NB4 (cell line): ENCODE data around the gene SPRR2F.
"Not testable (repeated sequence)": the region's sequence is repeated elsewhere in the genome, so short reads cannot be mapped to it uniquely, and the experiment has no call there.

ENCODE experiments used
- DNase-seq: peaks from one replicate; pipeline ENCODE4 v3.0.0; 2010; ENCODE audit warnings: low read depth
- H3K4me3 ChIP-seq: one replicate; pipeline ENCODE4 v1.5.1; 2011; ENCODE audit warnings: mild to moderate bottlenecking, low read depth, low read length, moderate library complexity
- MYC ChIP-seq: IDR thresholded peaks from 2 replicates; pipeline ENCODE4 v1.6.1; 2011; ENCODE audit warnings: low read depth, low read length
- POLR2A ChIP-seq: IDR thresholded peaks from 2 replicates; pipeline ENCODE4 v1.6.1; 2011; ENCODE audit warnings: mild to moderate bottlenecking; ENCODE audit not compliant: insufficient read length; ENCODE audit errors: extremely low read depth
- TF ChIP-seq, protein P1 (sequence below): IDR thresholded peaks from one replicate; pipeline ENCODE4 v1.5.1; 2012; ENCODE audit warnings: low read depth, low read length
- TF ChIP-seq, protein P2 (sequence below): IDR thresholded peaks from 2 replicates; pipeline ENCODE4 v1.6.1; 2011; ENCODE audit warnings: low read depth, low read length

The SPRR2F gene

DNA sequence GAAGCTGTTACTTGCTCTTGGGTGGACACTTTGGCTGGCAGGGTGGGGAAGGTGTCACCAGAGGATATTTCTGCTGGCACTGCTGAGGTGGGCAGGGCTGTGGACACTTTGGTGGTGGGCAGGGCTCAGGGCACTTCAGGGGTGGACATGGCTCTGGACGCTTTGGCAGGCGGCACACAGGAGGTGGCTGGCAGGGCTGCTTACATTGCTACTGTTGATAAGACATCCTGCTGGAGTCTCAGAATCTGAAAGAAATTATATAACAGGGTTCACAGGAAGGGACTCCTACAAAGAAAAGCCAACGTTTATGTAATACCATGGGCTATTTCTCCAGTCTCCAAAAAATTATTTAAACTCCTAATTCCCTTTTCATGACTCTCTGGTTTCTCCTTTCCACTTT lies 27.2 kb upstream of the SPRR2F start:
- H3K4me3 ChIP-seq = no peak overlapping the region
- no peak for DNase-seq
- no peak for TF ChIP-seq MYC
- TF ChIP-seq, protein P1, sequence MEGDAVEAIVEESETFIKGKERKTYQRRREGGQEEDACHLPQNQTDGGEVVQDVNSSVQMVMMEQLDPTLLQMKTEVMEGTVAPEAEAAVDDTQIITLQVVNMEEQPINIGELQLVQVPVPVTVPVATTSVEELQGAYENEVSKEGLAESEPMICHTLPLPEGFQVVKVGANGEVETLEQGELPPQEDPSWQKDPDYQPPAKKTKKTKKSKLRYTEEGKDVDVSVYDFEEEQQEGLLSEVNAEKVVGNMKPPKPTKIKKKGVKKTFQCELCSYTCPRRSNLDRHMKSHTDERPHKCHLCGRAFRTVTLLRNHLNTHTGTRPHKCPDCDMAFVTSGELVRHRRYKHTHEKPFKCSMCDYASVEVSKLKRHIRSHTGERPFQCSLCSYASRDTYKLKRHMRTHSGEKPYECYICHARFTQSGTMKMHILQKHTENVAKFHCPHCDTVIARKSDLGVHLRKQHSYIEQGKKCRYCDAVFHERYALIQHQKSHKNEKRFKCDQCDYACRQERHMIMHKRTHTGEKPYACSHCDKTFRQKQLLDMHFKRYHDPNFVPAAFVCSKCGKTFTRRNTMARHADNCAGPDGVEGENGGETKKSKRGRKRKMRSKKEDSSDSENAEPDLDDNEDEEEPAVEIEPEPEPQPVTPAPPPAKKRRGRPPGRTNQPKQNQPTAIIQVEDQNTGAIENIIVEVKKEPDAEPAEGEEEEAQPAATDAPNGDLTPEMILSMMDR = no peak
- TF ChIP-seq POLR2A = no peak
- TF ChIP-seq, protein P2, sequence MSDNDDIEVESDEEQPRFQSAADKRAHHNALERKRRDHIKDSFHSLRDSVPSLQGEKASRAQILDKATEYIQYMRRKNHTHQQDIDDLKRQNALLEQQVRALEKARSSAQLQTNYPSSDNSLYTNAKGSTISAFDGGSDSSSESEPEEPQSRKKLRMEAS = no peak

DNA sequence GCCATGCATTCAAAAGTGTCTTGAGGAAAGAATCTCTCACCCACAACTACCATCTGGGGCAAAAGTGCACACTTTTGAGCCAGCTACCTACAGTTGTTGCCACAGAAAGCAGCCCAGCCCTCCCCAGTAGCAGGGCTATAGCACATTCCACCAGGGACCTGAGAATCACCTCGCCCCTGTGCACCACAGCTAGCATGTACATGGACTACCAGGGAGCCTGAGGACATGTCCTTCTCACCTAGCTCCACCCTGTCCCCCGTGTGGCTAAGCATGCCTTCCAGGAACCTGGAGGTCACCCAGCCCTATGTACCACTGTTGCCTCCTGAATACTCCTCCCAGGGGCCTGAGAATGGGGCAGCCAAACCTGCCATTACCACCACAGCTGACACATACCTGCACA lies 20.4 kb upstream of the SPRR2F start:
- no peak overlapping the region for H3K4me3 ChIP-seq
- DNase-seq = no peak
- TF ChIP-seq POLR2A = no peak
- no peak for TF ChIP-seq MYC
- TF ChIP-seq, protein P2 = no peak

DNA sequence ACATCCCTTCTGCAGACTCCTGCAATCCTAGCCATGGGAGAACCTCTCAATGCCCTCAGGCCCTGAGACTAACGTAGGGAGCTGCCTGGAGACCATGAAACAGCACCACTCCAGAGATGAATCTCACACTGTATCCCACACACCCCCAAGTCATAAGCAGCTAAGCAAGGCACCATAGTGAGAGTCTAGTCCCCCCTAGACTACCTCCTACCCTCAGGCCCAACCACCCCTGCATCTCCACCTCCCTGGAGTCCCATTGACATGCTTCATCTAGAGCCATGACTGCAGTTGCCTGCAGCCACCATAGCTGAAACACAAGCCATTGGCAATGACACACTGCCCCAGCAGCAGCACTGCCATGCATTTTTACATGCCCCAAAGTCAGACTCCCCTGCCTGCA lies 20.0 kb upstream of the SPRR2F start:
- no peak for DNase-seq
- no peak overlapping the region for H3K4me3 ChIP-seq
- TF ChIP-seq, protein P2 = no peak
- TF ChIP-seq MYC = no peak
- no peak for TF ChIP-seq POLR2A
- TF ChIP-seq, protein P1 = no peak

DNA sequence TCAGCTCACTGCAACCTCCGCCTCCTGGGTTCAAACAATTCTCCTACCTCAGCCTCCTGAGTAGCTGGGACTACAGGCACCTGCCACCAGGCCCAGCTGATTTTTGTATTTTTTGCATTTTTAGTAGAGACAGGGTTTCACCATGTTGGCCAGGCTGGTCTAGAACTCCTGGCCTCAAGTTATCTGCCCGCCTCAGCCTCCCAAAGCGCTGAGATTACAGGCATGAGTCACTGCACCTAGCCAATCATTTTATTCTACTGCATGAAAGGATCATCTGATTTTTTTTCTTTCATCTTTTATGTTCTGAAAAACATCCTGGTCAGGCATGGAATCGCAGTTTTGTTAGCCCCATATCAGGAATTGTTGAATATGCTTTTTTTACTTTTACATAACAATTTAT lies 15.4 kb upstream of the SPRR2F start:
- H3K4me3 ChIP-seq, DNase-seq: not testable (repeated sequence)

DNA sequence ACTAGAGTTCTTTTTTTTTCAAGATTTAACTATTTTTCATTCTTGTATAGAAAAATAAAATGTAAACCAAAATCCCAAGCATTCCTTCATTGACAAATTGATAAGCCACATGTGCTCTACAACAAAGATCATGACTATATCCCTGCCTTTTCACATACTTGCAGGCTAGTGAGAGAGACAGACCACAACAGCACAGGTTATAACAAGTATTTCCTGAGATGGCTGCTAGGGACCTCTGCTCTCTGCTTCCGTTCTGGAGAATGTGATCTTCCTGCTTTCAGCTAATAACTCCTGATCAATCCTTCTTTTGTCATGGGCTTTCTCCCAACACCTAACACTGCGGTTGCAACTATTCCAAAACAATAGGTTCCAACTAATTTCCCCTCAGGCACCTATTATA lies 14.0 kb upstream of the SPRR2F start:
- TF ChIP-seq, protein P2 = no peak
- TF ChIP-seq, protein P1 = no peak
- no peak for TF ChIP-seq MYC
- H3K4me3 ChIP-seq = no peak overlapping the region
- no peak for DNase-seq

DNA sequence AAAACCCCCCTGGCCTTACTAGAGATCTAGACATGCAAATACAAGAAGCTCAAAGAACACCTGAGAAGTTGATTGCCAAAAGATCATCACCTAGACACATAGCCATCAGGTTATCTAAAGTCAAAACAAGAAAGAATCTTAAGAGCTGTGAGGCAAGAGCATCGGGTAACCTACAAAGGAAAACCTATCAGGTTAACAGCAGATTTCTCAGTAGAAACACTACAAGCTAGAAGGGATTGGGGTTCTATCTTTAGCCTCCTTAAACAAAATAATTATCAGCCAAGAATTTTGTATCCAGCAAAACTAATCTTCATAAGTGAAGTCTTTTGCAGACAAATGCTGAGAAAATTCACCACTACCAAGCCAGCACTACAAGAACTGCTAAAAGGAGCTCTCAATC lies 12.2 kb upstream of the SPRR2F start:
- DNase-seq = no peak
- TF ChIP-seq, protein P2 = no peak
- no peak for TF ChIP-seq MYC
- no peak overlapping the region for H3K4me3 ChIP-seq

DNA sequence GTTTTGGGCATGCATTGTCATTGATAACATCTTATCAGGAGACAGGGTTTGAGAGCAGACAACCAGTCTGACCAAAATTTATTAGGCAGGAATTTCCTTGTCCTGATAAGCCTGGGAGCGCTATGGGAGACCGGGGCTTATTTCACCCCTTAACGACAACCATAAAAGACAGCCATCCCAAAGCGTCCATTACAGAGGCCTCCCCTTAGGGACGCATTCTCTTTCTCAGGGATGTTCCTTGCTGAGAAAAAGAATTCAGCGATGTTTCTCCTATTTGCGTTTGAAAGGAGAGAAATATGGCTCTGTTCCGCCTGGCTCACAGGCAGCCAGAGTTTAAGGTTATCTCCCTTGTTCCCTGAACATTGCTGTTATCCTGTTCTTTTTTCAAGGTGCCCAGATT lies 10.5 kb upstream of the SPRR2F start:
- not testable (repeated sequence) for DNase-seq

DNA sequence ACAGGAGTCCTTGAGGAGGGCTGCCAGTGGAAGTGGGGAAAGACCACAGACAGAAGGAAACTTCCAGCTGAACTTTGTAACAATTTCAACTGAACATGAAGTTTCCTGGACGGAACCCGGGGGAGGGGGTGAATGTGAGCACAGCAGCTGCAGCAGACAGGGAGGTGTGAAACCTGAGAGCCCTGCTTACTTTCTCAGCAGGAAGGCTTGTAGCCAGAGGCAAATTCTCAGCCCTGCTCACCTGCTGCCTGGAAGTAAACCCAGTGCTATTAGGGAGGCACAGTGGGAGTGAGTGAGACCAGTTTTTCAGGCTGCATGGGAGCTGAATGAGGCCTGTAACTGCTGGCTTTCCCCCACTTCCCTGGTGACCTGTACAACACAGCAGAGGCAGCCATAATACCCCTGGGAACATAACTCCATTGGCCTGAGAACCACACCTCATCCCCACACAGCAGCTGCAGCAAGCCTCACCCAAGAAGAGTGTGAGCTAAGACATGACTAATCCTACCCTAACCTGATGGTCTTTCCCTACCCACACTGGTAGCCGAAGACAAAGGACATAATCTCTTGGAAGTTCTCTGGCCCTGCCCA lies 9.6 kb upstream of the SPRR2F start:
- DNase-seq = no peak
- TF ChIP-seq POLR2A (no peak), MYC (no peak)
- TF ChIP-seq, protein P1 = no peak
- TF ChIP-seq, protein P2 = no peak
- no peak overlapping the region for H3K4me3 ChIP-seq

More for the DNA sequence above, 10.5 kb upstream of the SPRR2F start:
- H3K4me3 ChIP-seq = not testable (repeated sequence)
